Hepatocyte (in vitro differentiated cells): ENCODE results near the gene NELFB.

ENCODE experiments used
- EZH2 ChIP-seq: fragments of 200-600 bp; sonication (generic); IDR thresholded peaks from 2 replicates; pipeline ENCODE4 v1.6.1; 2016; ENCODE audit warnings: antibody characterized with exemption, mild to moderate bottlenecking, borderline replicate concordance
- TF ChIP-seq, protein P1 (sequence below): fragments of 200-600 bp; sonication (generic); IDR thresholded peaks from 2 replicates; pipeline ENCODE4 v1.5.1; 2016; ENCODE audit warnings: antibody characterized with exemption, mild to moderate bottlenecking; ENCODE audit not compliant: poor library complexity

DNA sequence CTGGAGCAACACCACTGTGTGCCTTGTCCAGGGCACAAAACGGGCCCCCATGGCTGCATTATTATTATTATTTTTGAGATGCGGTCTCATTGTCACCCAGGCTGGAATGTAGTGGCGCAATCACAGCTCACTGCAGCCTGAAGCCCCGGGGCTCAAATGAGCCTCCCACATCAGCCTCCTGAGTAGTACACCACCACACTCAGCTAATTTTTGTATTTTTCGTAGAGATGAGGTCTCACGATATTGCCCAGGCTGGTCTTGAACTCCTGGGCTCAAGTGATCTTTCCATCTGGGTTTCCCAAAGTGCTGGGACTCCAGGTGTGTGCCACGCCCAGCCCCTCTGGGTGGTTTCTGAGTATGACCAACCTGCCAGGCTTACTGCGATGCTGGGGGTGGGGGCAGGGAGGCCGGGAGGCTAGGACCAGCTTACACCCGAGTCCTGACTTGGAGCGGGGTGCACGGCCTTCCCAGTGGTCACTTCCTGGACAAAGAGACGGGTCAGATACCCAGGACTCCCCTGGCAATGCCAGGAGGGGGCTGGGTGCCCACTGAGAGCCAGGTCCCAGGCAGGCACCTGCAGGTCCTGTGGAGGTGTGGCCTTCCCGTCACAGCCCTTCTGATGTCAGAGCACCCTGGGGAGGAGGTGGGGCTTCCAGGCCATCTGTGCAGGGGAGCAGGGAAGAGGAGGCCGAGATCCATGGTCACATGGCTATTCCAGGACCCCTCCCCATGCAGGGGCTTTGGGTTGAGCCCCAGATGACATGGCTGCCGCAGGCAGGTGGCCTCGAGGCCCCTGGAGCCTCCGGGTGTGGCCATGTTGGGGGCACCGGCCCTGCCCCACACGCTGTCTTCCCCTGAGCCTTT, 55.3 kb downstream of the NELFB start:
- TF ChIP-seq, protein P1, sequence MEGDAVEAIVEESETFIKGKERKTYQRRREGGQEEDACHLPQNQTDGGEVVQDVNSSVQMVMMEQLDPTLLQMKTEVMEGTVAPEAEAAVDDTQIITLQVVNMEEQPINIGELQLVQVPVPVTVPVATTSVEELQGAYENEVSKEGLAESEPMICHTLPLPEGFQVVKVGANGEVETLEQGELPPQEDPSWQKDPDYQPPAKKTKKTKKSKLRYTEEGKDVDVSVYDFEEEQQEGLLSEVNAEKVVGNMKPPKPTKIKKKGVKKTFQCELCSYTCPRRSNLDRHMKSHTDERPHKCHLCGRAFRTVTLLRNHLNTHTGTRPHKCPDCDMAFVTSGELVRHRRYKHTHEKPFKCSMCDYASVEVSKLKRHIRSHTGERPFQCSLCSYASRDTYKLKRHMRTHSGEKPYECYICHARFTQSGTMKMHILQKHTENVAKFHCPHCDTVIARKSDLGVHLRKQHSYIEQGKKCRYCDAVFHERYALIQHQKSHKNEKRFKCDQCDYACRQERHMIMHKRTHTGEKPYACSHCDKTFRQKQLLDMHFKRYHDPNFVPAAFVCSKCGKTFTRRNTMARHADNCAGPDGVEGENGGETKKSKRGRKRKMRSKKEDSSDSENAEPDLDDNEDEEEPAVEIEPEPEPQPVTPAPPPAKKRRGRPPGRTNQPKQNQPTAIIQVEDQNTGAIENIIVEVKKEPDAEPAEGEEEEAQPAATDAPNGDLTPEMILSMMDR: no peak
- TF ChIP-seq EZH2: no peak
